Adrenal gland (tissue), 5 donors: ENCODE results near the gene FABP7.
A peak's percentile ranks its signal among the peaks of the same experiment; 100 is the strongest.

Experiments
- POLR2A ChIP-seq, 2 donors: fragments of 450-650 bp; IDR thresholded peaks; one replicate each; pipeline ENCODE4 v1.6.1; 2017; ENCODE audit warnings: antibody characterized with exemption in 2 of 2, mild to moderate bottlenecking in 2 of 2, moderate library complexity in 1 of 2
- TF ChIP-seq, protein P1 (sequence below), 6 experiments: fragments of 450-650 bp in 4 of 6; fragments of 200-600 bp in 2 of 6; sonication (generic) in 1 of 6; IDR thresholded peaks; 1 replicate in 5 of 6; 2 replicates in 1 of 6; pipeline versions ENCODE4 v1.5.1 to v1.8.0; 2016 to 2021; ENCODE audit warnings: antibody characterized with exemption in 6 of 6, mild to moderate bottlenecking in 2 of 6, moderate library complexity in 1 of 6
- donor health status: DM: no; HTN: no; CAD: no.

- TF ChIP-seq, protein P1, sequence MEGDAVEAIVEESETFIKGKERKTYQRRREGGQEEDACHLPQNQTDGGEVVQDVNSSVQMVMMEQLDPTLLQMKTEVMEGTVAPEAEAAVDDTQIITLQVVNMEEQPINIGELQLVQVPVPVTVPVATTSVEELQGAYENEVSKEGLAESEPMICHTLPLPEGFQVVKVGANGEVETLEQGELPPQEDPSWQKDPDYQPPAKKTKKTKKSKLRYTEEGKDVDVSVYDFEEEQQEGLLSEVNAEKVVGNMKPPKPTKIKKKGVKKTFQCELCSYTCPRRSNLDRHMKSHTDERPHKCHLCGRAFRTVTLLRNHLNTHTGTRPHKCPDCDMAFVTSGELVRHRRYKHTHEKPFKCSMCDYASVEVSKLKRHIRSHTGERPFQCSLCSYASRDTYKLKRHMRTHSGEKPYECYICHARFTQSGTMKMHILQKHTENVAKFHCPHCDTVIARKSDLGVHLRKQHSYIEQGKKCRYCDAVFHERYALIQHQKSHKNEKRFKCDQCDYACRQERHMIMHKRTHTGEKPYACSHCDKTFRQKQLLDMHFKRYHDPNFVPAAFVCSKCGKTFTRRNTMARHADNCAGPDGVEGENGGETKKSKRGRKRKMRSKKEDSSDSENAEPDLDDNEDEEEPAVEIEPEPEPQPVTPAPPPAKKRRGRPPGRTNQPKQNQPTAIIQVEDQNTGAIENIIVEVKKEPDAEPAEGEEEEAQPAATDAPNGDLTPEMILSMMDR (IDR thresholded peaks at IDR 0.05), result no peak
- TF ChIP-seq POLR2A (IDR thresholded peaks at IDR 0.05), result peak in 1 of 2 donors; percentile 25
These were observed 25.8 kb upstream of the FABP7 start for GRCh38 chr6:122753688-122754056.
